Chondrocyte (in vitro differentiated cells): Measurements from ENCODE around the gene KRT84. TPM values are rescaled to one million over a fixed set of nuclear protein-coding genes. Genes with fewer than 3 reads are reported as not detected.

Experiments used
- DNase-seq: peaks from one replicate; pipeline ENCODE4 v3.0.0; 2021; ENCODE audit warnings: mixed read lengths, low spot score
- H3K27ac Mint-ChIP-seq: one replicate; pipeline ENCODE4 v1.8.0; 2021; ENCODE audit warnings: mild to moderate bottlenecking, moderate library complexity, mixed read lengths; ENCODE audit not compliant: unreplicated experiment
- H3K27me3 Mint-ChIP-seq: 2 replicates; pipeline ENCODE4 v1.8.0; 2021; ENCODE audit warnings: low read depth, mixed read lengths
- H3K36me3 Mint-ChIP-seq: 2 replicates; pipeline ENCODE4 v1.8.0; 2021; ENCODE audit warnings: low read depth, mixed read lengths
- H3K4me1 Mint-ChIP-seq: 2 replicates; pipeline ENCODE4 v1.8.0; 2021; ENCODE audit warnings: low read depth, mild to moderate bottlenecking, mixed read lengths
- H3K4me3 Mint-ChIP-seq: one replicate; pipeline ENCODE4 v1.8.0; 2021; ENCODE audit warnings: mild to moderate bottlenecking, moderate library complexity, mixed read lengths; ENCODE audit not compliant: unreplicated experiment
- H3K9me3 Mint-ChIP-seq: 2 replicates; pipeline ENCODE4 v1.8.0; 2021; ENCODE audit warnings: low read depth, mixed read lengths
- total RNA-seq: library from RNA; stranded (reverse); gene quantifications from 3 replicates; pipeline ENCODE4 v1.2.1, GENCODE V29; 2021
- TF ChIP-seq, protein P1 (sequence below): fragments of 200-600 bp; sonication (generic); IDR thresholded peaks from 2 replicates; pipeline ENCODE4 v1.5.0; 2021; ENCODE audit warnings: antibody characterized with exemption, mild to moderate bottlenecking, moderate library complexity

KRT84 gene
- total RNA-seq, 1 donor from 2014 or later: not detected

GRCh38 chr12:52416795-52417194 is 31.3 kb upstream of the KRT84 start:
- H3K27me3 Mint-ChIP-seq: peaks cover 20% of the 10 kb centered on the region
- no peaks in the 10 kb centered on the region for H3K9me3 Mint-ChIP-seq
- peaks cover 12% of the 10 kb centered on the region for H3K4me1 Mint-ChIP-seq
- no peak for DNase-seq
- no peak overlapping the region for H3K4me3 Mint-ChIP-seq
- no peaks in the 10 kb centered on the region for H3K36me3 Mint-ChIP-seq
- TF ChIP-seq, protein P1, sequence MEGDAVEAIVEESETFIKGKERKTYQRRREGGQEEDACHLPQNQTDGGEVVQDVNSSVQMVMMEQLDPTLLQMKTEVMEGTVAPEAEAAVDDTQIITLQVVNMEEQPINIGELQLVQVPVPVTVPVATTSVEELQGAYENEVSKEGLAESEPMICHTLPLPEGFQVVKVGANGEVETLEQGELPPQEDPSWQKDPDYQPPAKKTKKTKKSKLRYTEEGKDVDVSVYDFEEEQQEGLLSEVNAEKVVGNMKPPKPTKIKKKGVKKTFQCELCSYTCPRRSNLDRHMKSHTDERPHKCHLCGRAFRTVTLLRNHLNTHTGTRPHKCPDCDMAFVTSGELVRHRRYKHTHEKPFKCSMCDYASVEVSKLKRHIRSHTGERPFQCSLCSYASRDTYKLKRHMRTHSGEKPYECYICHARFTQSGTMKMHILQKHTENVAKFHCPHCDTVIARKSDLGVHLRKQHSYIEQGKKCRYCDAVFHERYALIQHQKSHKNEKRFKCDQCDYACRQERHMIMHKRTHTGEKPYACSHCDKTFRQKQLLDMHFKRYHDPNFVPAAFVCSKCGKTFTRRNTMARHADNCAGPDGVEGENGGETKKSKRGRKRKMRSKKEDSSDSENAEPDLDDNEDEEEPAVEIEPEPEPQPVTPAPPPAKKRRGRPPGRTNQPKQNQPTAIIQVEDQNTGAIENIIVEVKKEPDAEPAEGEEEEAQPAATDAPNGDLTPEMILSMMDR: no peak
- no peak overlapping the region for H3K27ac Mint-ChIP-seq

DNA sequence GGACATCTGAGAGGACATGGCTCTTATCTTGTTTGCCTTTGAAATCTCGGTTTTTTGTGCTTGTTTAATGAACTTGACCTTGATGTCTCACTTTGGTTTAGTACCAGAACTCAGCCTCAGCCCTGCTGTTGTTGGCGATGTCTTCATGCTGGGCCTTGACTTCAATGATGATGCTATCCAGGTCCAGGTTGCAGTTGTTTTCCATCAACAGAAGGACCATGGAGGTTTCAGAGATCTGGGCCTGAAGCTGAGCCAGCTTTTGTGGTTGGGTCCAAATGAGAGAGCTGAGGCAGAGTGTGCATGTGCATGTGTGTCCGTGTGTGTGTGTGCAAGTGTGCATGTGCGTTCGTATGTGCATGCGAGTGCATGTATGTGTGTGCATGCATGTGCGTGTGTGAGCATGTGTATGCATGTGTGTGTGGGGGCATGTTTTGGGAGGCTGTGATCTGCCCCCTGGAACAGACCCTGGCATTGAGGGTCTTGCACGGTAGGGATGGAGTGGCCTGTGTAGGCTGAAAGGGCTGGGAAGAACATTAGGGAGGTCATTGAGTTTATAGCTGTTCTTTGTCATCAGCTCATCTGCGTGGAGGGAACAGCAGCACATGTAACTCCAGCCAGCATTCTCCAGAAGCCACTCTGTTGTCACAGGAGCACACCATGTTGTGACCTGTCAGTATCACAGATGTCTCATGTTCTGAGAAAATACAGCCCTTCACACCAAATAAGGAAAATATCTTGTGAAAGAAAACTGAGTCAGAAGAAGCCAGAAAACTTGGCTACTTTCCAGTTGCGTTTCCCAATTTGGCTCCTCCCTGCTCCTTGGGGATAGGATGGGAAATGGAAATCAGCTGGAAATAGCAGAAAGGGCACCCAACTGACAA is 30.7 kb upstream of the KRT84 start:
- no peaks in the 10 kb centered on the region for H3K36me3 Mint-ChIP-seq
- H3K4me3 Mint-ChIP-seq: no peak overlapping the region
- TF ChIP-seq, protein P1: no peak
- no peak overlapping the region for H3K27ac Mint-ChIP-seq
- H3K4me1 Mint-ChIP-seq: peaks cover 12% of the 10 kb centered on the region
- H3K27me3 Mint-ChIP-seq: peaks cover 14% of the 10 kb centered on the region
- DNase-seq: no peak
- H3K9me3 Mint-ChIP-seq: no peaks in the 10 kb centered on the region

- DNase-seq: no peak
- no peak overlapping the region for H3K4me3 Mint-ChIP-seq
- TF ChIP-seq, protein P1: no peak
- no peak overlapping the region for H3K27ac Mint-ChIP-seq
- no peaks in the 10 kb centered on the region for H3K9me3 Mint-ChIP-seq
- H3K36me3 Mint-ChIP-seq: no peaks in the 10 kb centered on the region
- H3K27me3 Mint-ChIP-seq: peaks cover 6% of the 10 kb centered on the region
- peaks cover 12% of the 10 kb centered on the region for H3K4me1 Mint-ChIP-seq
Measured at GRCh38 chr12:52414936-52415335, 29.5 kb upstream of the KRT84 start.

GRCh38 chr12:52413782-52414345 is 28.4 kb upstream of the KRT84 start:
- no peak overlapping the region for H3K4me3 Mint-ChIP-seq
- H3K9me3 Mint-ChIP-seq: no peaks in the 10 kb centered on the region
- no peak for DNase-seq
- TF ChIP-seq, protein P1: no peak
- H3K36me3 Mint-ChIP-seq: no peaks in the 10 kb centered on the region
- peaks cover 5% of the 10 kb centered on the region for H3K27me3 Mint-ChIP-seq
- no peak overlapping the region for H3K27ac Mint-ChIP-seq
- peaks cover 10% of the 10 kb centered on the region for H3K4me1 Mint-ChIP-seq

DNA sequence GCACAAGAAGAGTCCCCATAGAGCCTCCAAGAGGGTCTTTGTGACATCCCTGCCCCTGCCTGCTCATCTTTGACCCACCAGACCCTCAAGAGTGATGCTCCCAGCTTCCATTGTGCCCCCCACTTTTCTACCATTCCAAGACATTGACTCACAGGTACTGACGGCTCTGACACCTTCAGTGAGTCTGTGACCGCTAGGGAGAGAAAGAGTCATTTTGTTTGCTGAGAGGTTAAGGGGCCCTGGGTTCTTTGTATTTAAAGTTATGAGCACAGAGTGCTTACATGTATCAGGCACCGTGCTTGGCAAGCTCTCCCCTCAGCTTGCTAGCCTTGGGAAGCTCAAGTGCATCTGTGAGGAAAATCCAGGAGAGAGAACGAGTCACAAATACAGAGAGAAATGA is 27.8 kb upstream of the KRT84 start:
- no peak overlapping the region for H3K4me3 Mint-ChIP-seq
- H3K27me3 Mint-ChIP-seq: peaks cover 10% of the 10 kb centered on the region
- peaks cover 10% of the 10 kb centered on the region for H3K4me1 Mint-ChIP-seq
- TF ChIP-seq, protein P1: no peak
- no peak overlapping the region for H3K27ac Mint-ChIP-seq
- DNase-seq: no peak
- H3K9me3 Mint-ChIP-seq: no peaks in the 10 kb centered on the region
- no peaks in the 10 kb centered on the region for H3K36me3 Mint-ChIP-seq
